Lung (tissue), 12 donors: ENCODE measurements around the gene UBA6. TPM values are rescaled to one million over a fixed set of nuclear protein-coding genes. Genes with fewer than 3 reads are reported as not detected.

Source experiments
- ATAC-seq: fragments of 200-7000 bp; cut with Tn5 transposase; one replicate; pipeline ENCODE4 v1.9.1; 2020; ENCODE audit warnings: moderate number of reproducible peaks; ENCODE audit not compliant: insufficient read depth, low FRiP score
- DNase-seq, 3 donors: peaks; one replicate each; pipeline ENCODE4 v3.0.0-alpha.2; 2013 to 2017
- H3K27ac ChIP-seq, 2 donors: one replicate each; pipeline ENCODE4 v1.5.1; 2013; ENCODE audit warnings: mild to moderate bottlenecking in 2 of 2, moderate library complexity in 2 of 2, control low read depth in 1 of 2, inconsistent platforms in 1 of 2, low read depth in 1 of 2, low read length in 1 of 2
- H3K27me3 ChIP-seq, 3 donors: one replicate each; pipeline ENCODE4 v1.5.1; 2013; ENCODE audit warnings: low read length in 2 of 3; ENCODE audit not compliant: control insufficient read depth in 3 of 3, insufficient read depth in 3 of 3
- H3K36me3 ChIP-seq, 4 donors: one replicate each; pipeline ENCODE4 v1.5.1; 2013; ENCODE audit warnings: low read length in 4 of 4, mild to moderate bottlenecking in 1 of 4, moderate library complexity in 1 of 4; ENCODE audit not compliant: control insufficient read depth in 4 of 4, insufficient read depth in 4 of 4
- H3K4me1 ChIP-seq, 5 donors: one replicate each; pipeline ENCODE4 v1.5.1; 2013; ENCODE audit warnings: low read length in 5 of 5, mild to moderate bottlenecking in 2 of 5, moderate library complexity in 1 of 5; ENCODE audit not compliant: control insufficient read depth in 5 of 5, insufficient read depth in 5 of 5
- H3K4me3 ChIP-seq: one replicate; pipeline ENCODE4 v1.5.1; 2013; ENCODE audit warnings: mild to moderate bottlenecking, control low read depth, moderate library complexity
- H3K9ac ChIP-seq, 2 donors: one replicate each; pipeline ENCODE4 v1.5.1; 2013; ENCODE audit warnings: low read length in 2 of 2, control low read depth in 1 of 2; ENCODE audit not compliant: insufficient read depth in 1 of 2
- H3K9me3 ChIP-seq, 4 donors: one replicate each; pipeline ENCODE4 v1.5.1; 2013; ENCODE audit warnings: low read length in 3 of 4, mild to moderate bottlenecking in 1 of 4, moderate library complexity in 1 of 4; ENCODE audit not compliant: control insufficient read depth in 4 of 4, insufficient read depth in 3 of 4
- WGBS, 2 donors: extraction: QIAGEN DNeasy Blood & Tissue Kit; methylation state at CpG; one replicate each; pipeline ENCODE4 v1.1.7; 2013; 5-methylcytosine and 5-hydroxymethylcytosine counted together
- polyA plus RNA-seq, 2 donors: library from polyadenylated mRNA; stranded (reverse); fragments of 200-250 nt; gene quantifications; one replicate each; pipeline ENCODE4 v1.2.1, GENCODE V29; 2013
- total RNA-seq, 2 donors: library from RNA; depleted of rRNA in 1 of 2; stranded (reverse); fragments of >200 nt in 1 of 2; gene quantifications; one replicate each; pipeline ENCODE4 v1.2.1, GENCODE V29; 2014 to 2021
- TF ChIP-seq, protein P1 (sequence below): IDR thresholded peaks from 2 replicates; pipeline ENCODE4 v1.5.1; 2012; ENCODE audit warnings: mild to moderate bottlenecking; ENCODE audit errors: control extremely low read depth, extremely low read depth
- donor health status: control.
- donor health status: control.
- donor health status: Bipolar disorder and iron deficiency.
- donor health status: healthy.
- donor health status: DM: yes; HTN: yes; CAD: no.

UBA6 gene
- total and polyA plus RNA-seq, 4 donors: 6.4 to 67.0 (median 28.0) TPM

DNA sequence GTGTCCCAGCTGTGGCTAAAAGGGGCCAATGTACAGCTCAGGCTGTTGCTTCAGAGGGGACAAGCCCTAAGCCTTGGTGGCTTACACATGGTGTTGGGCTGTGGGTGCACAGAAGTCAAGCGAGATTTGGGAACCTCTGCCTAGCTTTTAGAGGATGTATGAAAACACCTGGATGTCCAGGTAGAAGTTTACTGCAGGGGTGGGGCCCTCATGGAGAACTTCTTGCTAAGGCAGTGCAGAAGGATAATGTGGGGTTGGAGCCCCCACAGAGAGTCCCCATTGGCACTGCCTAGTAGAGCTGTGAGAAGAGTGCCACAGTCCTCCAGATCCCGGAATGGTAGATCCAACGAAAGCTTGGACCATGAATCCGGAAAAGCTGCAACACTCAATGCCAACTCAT is 40.5 kb downstream of the UBA6 start:
- Histone ChIP-seq H3K27ac (no peak overlapping the region), H3K27me3 (no peaks in the 10 kb centered on the region), H3K4me1 (no peaks in the 10 kb centered on the region), H3K36me3 (peaks cover 14 to 43% (median 27%) of the 10 kb centered on the region in 4 donors), H3K4me3 (no peak overlapping the region), H3K9me3 (peaks cover 0 to 7% (median 3%) of the 10 kb centered on the region in 4 donors), H3K9ac (no peak overlapping the region)
- TF ChIP-seq, protein P1, sequence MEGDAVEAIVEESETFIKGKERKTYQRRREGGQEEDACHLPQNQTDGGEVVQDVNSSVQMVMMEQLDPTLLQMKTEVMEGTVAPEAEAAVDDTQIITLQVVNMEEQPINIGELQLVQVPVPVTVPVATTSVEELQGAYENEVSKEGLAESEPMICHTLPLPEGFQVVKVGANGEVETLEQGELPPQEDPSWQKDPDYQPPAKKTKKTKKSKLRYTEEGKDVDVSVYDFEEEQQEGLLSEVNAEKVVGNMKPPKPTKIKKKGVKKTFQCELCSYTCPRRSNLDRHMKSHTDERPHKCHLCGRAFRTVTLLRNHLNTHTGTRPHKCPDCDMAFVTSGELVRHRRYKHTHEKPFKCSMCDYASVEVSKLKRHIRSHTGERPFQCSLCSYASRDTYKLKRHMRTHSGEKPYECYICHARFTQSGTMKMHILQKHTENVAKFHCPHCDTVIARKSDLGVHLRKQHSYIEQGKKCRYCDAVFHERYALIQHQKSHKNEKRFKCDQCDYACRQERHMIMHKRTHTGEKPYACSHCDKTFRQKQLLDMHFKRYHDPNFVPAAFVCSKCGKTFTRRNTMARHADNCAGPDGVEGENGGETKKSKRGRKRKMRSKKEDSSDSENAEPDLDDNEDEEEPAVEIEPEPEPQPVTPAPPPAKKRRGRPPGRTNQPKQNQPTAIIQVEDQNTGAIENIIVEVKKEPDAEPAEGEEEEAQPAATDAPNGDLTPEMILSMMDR: no peak
- WGBS, 2 donors: 97 to 100% methylated on average over 4 of the region's 4 CpGs
- ATAC-seq: no peak
- DNase-seq: no peak

DNA sequence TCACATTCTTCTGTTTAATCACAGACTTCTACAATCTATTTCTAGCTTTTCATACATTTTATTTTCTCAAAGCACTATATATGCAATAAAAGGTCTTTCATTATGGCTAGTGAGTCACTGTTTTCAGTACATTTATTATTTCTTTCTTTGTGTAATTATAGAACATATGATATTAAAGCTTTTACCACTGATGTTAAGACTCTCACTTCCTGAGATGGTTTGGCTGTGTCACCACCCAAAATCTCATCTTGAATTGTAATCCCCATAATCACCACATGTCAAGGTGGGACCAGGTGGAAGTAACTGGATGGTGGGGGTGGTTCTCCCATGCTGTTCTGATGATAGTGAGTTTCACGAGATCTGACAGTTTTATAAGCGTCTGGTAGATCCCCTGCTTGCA is 41.9 kb downstream of the UBA6 start:
- no peaks in the 10 kb centered on the region for H3K27me3 ChIP-seq
- H3K4me3 ChIP-seq: no peak overlapping the region
- DNase-seq: no peak
- TF ChIP-seq, protein P1: no peak
- H3K36me3 ChIP-seq: peaks cover 14 to 43% (median 27%) of the 10 kb centered on the region in 4 donors
- H3K4me1 ChIP-seq: no peaks in the 10 kb centered on the region
- H3K9ac ChIP-seq: no peak overlapping the region
- no peak for ATAC-seq
- H3K9me3 ChIP-seq: peaks cover 0 to 7% (median 3%) of the 10 kb centered on the region in 4 donors
- WGBS, 2 donors: 98 to 100% methylated on average over 2 of the region's 2 CpGs
- H3K27ac ChIP-seq: no peak overlapping the region

DNA sequence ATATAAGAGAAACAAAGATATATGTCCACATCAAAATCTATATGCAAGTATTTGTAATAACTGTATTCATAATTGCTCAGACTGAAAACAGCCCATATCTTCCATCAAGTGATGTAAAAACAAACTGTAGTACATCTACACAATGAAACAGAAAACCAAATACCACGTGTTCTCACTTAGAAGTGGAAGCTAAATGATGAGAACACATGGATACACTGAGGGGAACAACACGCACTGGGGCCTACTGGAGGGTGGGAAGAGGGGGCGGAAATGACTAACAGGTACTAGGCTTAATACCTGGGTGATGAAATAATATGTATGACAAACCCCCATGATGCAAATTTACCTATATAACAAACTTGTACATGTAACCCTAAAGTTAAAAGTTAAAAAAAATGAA is 42.7 kb downstream of the UBA6 start:
- Histone ChIP-seq H3K9ac (no peak overlapping the region), H3K4me3 (no peak overlapping the region), H3K4me1 (no peaks in the 10 kb centered on the region), H3K9me3 (peaks cover 0 to 7% (median 3%) of the 10 kb centered on the region in 4 donors), H3K27me3 (no peaks in the 10 kb centered on the region), H3K36me3 (peaks cover 14 to 40% (median 25%) of the 10 kb centered on the region in 4 donors), H3K27ac (no peak overlapping the region)
- WGBS, 2 donors: 82 to 95% methylated on average over 3 of the region's 3 CpGs
- DNase-seq (no peak), ATAC-seq (no peak)
- TF ChIP-seq, protein P1: no peak

DNA sequence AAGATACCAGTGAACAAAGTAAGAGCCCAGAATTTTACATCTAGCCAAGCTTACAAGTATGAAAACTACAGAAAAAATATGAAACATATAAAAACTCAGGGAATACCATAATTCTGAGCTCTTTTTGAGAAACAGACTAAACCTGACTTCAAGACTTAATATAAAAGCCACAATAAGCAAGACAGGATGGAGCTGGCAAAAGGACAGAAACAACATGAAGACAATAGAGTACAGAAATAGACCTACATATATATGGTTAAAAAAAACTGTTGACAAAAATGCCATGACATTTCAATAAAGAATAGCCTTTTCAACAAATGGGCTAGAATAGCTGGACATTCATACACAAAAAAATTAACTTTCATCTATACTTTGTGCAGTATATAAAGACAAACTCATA is 49.4 kb downstream of the UBA6 start:
- H3K36me3 ChIP-seq: peaks cover 0 to 8% (median 4%) of the 10 kb centered on the region in 4 donors
- H3K4me3 ChIP-seq: no peak overlapping the region
- H3K27ac ChIP-seq: no peak overlapping the region
- no peak overlapping the region for H3K9ac ChIP-seq
- ATAC-seq: no peak
- H3K9me3 ChIP-seq: peaks cover 0 to 2% (median 0%) of the 10 kb centered on the region in 4 donors
- H3K4me1 ChIP-seq: no peaks in the 10 kb centered on the region
- DNase-seq: no peak
- TF ChIP-seq, protein P1: no peak
- H3K27me3 ChIP-seq: no peaks in the 10 kb centered on the region
